HG02840 (cell line): ENCODE measurements around the gene ARID2.

Experiments used
- ATAC-seq: cut with Tn5 transposase; IDR thresholded peaks from one replicate; pipeline ENCODE4 v1.9.1; 2021; ENCODE audit warnings: mild to moderate bottlenecking, moderate library complexity, moderate number of reproducible peaks; ENCODE audit not compliant: unreplicated experiment, low FRiP score

ARID2 gene

DNA sequence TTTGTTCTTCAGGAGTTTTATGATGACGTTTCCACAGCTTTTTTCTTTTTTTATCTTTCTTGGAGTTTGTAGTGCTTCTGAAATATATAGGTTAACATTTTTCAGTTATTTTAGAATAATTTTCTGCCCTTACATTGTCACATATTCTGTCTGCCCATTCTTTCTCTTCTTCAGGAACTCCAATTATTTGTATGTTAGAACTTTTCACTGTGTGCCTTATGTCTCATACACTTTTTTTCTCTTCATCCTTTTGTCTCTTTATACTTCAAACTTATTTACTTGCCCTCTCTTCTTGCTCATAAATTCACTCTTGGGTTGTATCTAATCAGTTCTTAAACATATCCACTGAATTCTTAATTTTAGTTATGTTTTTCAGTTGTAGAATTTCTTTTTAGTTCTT lies 105.3 kb downstream of the ARID2 start:
- no peak for ATAC-seq

DNA sequence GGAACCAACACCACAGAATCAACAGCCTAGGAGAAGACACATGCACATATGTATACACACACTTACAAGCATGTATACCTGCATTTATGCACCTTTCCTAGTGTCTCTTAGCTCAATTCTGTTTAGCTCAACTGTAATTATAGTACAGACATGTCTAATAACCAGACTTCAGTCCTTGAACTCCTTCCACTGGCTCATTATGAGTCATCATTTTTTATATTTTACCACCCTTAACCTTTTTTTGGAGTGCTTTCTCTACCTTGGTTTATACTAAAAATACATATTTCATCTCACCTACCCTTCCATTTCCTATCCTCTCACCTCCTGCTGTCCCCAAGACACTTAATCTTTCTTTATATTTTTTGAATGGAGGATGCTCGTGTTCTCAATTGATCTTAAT lies 110.4 kb downstream of the ARID2 start:
- ATAC-seq: no peak

DNA sequence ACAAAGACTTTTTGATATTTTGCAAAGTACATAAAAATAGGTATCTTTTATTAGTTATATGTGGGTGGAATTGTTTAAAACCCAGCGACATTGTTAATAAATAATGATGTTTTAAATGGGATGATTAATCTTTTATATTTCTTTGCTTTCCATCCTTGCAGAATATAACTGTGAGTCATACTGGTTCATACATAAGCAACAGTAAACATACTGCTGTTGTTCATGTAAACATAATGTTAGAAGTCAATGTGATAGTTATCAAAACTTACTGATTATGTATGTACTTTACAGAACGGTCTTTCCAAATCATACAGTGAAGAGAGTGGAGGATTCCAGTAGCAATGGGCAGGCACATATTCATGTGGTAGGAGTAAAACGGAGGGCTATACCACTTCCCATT lies 119.8 kb downstream of the ARID2 start:
- no peak for ATAC-seq

DNA sequence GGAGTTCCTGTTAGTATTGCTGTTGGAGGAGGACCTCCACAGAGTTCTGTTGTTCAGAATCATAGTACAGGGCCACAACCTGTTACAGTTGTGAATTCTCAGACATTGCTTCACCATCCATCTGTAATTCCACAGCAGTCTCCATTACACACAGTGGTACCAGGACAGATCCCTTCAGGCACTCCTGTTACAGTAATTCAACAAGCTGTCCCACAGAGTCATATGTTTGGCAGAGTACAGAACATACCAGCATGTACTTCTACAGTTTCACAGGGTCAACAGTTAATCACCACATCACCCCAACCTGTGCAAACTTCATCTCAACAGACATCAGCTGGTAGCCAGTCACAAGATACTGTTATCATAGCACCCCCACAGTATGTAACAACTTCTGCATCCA lies 120.8 kb downstream of the ARID2 start:
- ATAC-seq: no peak

DNA sequence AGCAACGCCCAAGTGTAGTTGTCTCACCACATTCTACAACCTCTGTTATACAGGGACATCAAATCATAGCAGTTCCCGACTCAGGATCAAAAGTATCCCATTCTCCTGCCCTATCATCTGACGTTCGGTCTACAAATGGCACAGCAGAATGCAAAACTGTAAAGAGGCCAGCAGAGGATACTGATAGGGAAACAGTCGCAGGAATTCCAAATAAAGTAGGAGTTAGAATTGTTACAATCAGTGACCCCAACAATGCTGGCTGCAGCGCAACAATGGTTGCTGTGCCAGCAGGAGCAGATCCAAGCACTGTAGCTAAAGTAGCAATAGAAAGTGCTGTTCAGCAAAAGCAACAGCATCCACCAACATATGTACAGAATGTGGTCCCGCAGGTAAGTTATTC lies 123.0 kb downstream of the ARID2 start:
- no peak for ATAC-seq

DNA sequence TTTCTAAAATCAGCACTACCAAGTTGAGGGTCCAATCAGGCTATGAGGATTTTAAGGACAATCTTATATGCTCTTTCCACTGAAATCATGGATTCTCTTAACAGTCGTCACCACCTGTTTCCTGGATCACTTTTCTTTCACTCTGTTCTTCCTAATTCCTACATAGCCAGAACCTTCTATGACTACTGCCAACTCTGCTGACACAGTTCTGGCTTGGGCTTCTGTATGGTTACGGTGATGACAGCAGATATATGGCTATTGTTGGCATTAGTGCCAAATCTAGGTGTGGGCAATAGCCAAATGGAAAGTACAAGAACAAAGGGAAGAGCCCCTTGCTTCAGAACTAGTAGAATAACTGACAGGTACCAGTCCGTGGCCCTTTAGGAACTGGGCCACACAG lies 124.0 kb downstream of the ARID2 start:
- ATAC-seq: no peak

DNA sequence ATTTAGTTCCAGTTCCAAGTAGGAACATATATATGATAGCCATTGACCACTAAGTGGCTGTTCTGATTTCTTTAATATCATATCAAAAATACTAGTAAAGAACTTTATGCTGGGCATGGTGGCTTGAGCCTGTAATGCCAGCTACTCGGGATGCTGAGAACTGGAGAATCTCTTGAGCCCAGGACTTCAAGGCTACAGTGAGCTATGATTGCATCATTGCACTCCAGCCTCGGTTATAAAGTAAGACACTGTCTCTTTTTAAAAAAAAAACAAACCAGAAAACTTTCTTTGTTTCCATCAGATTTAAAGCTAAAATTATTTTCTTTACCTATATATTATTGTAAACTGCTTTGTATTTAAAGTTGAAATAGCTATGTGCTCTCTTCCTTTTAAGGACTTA lies 133.8 kb downstream of the ARID2 start:
- ATAC-seq: no peak

DNA sequence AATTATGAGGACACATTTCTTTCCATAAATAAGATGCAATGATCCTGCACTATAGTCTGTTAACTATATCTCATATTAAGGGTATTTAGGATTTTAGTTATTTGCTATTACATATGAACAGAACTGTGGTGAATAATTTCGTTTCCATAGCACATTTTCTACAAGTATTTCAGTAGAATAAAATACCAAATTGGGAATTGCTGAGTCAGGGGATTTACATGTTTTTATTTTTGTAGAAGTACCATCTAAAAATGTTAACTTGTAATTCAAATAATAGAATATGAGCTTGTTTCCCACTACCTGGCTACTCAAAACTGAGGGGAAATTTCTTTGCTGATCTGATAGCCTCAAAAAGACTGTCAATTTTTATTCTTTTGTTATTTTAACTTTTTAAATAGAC lies 136.8 kb downstream of the ARID2 start:
- no peak for ATAC-seq

DNA sequence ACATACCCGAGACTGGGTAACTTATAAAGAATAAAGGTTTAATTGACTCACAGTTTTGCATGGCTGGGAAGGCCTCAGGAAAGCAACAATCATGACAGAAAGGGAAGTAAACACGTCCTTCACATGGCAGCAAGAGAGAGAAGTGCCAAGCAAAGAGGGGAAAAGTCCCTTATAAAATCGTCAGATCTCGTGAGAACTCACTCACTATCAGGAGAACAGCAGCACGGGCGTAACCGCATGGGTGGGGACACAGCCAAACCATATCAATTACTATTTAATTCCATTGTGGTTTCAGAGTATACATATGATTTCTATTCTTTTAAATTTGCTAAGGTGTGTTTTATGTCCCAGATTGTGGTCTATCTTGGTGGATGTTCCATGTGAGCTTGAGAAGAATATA lies 142.9 kb downstream of the ARID2 start:
- ATAC-seq: no peak

DNA sequence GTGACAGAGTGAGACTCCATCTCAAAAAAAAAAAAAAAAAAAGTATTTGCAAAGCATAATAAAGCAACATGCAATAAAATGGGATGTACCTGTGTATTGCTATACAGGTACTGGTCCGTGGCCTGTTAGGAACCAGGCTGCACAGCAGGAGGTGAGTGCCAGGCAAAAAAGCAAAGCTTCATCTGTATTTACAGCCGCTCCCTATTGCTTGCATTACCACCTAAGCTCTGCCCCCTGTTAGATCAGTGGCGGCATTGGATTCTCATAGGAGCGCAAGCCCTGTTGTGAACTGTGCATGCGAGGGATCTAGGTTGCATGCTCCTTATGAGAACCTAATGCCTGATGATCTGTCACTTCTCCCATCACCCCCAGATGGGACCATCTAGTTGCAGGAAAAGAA lies 147.6 kb downstream of the ARID2 start:
- no peak for ATAC-seq

DNA sequence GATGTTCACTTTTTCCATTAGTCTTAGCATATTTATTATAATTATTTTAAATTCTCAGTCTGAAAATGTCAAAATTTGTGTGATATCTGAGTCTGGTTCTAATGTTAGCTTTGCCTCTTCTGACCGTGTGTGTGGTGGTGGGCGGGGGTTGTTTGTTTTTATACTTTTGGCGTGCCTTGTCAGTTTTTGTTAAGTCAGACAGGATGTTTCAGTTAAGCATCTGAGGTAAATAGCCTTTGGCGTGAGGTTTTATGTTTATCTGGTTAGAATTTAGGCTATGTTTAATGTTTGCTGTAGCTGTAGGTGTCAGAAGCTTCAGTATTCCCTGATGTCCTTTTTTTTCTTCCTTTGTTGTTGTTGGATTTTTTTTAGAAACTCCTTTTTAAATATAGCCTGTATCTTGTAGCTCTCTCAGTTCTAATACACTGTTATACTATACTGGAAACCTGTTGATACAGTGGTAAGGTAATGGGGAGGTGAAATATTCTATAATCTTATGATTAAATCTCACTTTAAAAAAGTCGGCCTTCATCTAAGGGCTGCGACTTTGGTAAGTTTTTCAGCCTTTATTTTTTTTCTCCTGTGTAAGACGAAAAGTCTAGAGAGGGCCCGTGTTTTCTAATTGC lies 149.2 kb downstream of the ARID2 start:
- no peak for ATAC-seq

DNA sequence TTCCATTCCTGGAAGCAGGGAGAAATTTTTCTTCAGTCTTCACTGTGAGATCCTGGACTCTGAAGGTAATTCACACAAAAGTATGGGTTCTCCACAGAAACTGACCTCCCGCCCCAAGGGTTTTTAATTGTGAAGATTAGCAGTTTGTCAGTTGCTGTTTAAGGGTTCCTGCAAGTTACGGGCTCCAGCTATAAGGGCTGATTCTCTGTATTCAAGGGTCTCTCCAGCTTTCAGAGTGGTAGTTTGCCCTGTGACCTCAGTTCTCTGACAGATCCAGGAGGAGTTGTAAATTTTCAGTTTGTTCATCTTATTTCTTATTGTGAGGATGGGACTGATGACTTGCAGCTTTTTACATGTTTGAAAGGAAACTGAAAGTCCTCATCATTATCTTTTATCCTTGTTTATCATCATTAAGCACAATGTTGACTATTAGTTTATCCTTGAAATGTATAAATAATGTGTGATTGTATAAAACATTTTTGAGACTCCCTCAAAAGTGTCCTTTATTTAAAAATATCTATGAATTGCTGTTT lies 149.9 kb downstream of the ARID2 start:
- no peak for ATAC-seq

DNA sequence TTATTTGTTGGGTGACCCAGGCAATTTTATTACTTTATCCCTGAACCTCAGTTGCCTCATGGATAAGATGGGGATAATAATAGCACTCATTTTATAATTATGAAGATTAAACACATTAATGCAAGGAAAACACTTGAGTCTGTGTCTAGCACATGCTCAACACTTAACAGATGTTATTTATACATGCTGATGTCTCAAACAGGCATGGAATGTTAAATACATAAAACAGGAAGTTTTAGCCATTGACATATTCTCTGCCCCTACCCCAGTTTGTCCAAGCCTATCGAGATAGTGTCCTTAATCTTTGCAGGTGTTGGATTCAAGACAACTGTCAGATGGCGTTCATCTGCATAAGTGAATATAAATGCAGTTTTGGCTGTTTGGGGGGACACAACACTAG lies 151.0 kb downstream of the ARID2 start:
- no peak for ATAC-seq

DNA sequence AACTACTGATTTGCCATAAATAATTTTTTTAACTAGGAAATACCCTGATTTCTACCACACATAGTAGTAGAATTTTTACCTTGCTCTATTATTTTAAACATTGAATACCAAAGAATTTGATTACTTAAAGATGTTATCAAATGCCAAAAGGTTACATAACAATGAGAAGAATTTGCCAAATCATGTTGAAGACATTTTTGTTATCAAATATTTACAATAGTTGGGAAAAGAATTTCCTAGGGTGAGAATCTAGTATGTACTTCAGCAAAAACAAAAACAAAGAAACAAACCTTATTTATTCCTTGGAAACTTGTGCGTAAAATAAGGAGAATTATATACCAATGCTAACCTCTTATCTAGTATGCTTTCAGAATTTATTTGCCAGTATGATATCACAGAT lies 153.7 kb downstream of the ARID2 start:
- ATAC-seq: no peak

DNA sequence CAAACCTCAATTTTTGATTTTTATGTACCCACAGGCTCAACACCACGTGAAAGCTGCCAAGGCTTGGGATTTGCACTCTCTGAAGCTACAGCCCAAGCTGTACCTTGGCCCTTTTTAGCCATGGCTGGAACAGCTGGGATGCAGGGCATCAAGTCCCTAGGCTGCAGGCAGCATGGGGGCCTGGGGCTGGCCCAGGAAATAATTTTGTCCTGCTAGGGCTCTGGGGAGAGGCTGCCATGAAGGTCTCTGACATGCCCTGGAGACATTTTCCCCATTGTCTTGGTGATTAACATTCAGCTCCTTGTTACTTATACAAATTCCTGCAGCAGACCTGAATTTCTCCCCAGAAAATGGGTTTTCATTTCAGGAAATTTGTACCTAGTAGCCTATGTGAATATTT lies 157.2 kb downstream of the ARID2 start:
- no peak for ATAC-seq

DNA sequence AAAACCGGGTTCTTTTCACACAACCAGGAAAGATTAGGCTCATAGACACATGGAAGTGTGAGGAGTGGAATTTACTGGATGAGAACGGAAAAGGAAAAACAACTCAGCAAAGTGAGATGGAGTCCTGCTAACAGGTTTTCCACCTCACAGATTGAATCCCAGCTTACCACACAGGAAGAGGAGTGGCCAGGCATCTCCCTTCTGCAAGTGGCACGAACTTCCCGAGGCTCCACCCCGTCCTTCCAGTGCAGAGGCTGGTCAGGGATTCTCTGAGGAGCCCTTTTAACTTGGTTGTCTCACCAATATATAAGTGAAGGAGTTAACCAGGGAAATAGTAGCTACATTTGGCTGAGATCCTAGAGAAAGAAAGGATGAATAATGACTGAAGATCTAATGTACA lies 158.0 kb downstream of the ARID2 start:
- ATAC-seq: no peak

DNA sequence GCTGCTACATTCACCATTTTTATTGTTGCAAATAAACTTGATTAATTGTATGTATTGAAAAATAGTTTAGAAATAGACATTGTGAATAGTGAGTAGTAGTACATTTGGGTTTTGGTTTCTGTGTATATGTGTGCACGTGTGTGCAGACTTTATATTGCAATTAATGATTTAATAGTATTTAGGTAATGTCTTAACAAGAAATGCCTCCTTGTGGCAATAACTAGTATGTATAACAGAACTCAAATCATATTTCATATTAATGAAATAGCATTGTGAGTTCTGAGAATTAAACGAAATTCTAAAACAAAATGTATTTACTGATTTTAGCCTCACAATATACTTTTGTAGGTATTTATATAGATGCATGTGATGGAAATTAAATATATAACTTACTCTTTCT lies 160.8 kb downstream of the ARID2 start:
- no peak for ATAC-seq

DNA sequence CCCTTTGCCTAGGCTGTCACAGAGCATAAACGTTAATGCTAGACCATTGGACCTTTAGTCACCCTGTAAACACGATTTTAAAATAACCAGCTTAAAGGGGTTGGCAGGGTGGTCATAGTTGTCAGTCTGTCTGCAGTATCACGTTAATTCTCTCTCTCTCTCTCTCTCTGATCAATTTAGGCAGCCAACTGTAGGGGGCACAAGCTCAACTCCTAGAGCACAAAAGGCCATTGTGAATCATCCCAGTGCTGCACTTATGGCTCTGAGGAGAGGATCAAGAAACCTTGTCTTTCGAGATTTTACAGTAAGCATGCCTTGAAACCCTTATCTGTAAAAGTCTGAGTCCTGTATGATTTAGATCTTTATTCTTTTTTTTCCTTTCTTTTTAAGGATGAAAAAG lies 163.7 kb downstream of the ARID2 start:
- ATAC-seq: no peak

DNA sequence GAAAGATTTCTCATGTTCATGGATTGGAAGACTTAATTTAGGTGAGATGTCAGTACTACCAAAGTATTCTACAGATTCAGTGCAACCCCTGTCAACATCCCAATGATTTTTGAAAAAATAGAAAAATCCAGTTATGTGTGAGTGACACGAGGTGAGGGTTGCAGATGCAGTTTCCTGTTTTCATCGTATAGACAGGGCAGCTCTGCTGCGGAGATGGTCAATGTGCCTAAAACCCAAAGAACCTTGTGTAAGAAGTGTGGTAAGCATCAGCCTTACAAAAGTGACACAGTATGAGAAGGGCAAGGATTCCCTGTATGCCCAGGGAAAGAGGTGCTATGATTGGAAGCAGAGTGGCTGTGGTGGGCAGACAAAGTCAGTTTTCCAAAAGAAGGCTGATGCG lies 166.5 kb downstream of the ARID2 start:
- ATAC-seq: no peak

DNA sequence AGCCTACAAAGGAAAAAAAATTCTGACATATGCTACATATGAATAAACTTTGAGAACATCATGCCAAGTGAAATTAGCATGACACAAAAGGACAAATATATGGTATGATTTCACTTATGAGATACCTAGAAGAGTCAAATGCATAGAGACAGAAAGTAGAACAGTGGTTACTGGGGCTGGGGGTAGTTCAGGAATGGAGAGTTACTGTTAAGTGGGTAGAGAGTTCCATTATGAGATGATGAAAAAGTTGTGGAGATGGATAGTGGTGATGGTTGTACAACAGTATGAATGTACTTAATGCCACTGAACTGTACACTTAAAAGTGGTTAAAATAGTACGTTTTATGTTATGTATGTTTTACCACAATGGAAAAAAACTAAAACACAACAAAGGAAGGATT lies 168.6 kb downstream of the ARID2 start:
- no peak for ATAC-seq

DNA sequence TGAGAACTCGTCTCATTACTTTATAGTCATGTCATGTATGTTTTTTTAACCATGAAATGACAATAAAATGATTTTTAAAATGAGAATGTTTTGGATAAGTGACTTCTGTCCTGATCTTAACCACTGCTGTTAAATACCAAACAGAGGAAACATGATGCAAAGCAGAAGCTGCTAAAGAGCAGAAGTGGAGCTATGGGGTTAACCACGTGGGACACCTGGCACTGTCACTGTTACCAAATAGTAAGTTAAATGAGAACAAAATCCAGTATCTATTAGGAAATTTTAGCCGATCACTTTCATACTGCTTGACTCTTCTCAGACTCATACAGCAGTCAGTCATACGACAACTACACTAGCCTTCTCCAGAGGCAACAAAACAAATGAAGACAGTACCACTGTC lies 178.4 kb downstream of the ARID2 start:
- ATAC-seq: peak; percentile 80

DNA sequence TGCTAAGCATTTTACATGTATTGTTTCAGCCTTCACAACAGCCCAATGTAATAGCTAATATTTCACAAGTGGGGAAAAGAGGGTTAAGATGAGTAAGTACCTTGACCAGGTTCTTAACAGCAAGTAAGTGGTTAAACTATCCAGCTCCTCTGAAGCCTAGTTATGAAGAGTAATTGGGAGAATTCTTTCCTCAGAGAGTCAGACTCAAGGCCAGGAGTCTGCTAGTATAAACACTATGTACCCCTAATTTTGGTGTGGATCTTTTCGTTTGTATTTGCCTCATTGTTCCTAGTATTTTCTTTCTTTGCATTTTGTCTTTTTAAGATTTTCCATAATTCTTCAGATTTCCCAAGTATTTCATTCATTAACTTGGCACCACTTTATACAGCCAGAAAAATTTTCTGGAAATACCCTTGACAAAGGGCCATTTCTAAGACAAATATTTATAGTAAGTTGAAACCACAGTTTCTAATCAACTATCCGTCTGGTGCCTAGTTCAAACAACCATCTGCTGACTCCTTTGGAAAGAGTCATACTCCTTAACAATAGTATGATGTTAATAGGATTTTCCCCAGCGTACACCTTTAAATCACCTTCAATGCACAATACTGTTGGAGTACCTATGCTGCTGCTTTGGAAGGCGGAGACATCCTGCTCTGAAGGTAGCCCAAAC lies 179.7 kb downstream of the ARID2 start:
- no peak for ATAC-seq
